SK-N-MC (cell line): ENCODE results near the gene RASL11A.

ENCODE experiments used
- EZH2 ChIP-seq: fragments of 200-600 bp; sonication (generic); IDR thresholded peaks from one replicate; pipeline ENCODE4 v1.6.1; 2017; ENCODE audit warnings: antibody characterized with exemption
- FOXP2 ChIP-seq: optimal IDR thresholded peaks from 2 replicates; pipeline ENCODE3; 2011; ENCODE audit warnings: mild to moderate bottlenecking, moderate library complexity; ENCODE audit not compliant: insufficient read depth; ENCODE audit errors: extremely low read length, control extremely low read depth
- POLR2AphosphoS5 ChIP-seq: IDR thresholded peaks from 2 replicates; pipeline ENCODE4 v1.6.1; 2012; ENCODE audit warnings: mild to moderate bottlenecking, low read depth, low read length, borderline replicate concordance

GRCh38 chr13:27321468-27322431 lies 51.1 kb downstream of the RASL11A start:
- TF ChIP-seq POLR2AphosphoS5 (no peak), EZH2 (no peak), FOXP2 (no peak)
